HepG2 (cell line): ENCODE data around the gene ARMH4. TPM values are rescaled to one million over a fixed set of nuclear protein-coding genes. Genes with fewer than 3 reads are reported as not detected.
A peak's percentile ranks its signal among the peaks of the same experiment; 100 is the strongest.

ENCODE experiments used
- DRAP1 ChIP-seq: IDR thresholded peaks from 2 replicates; pipeline ENCODE4 v1.6.1; 2016; ENCODE audit warnings: missing genetic modification reagents, missing compliant biosample characterization
- HDAC1 ChIP-seq: sonication (generic); formaldehyde crosslinking; IDR thresholded peaks from 2 replicates; pipeline ENCODE4 v1.5.1; 2020; ENCODE audit warnings: mild to moderate bottlenecking, missing genetic modification reagents
- HOXA3 ChIP-seq: sonication (generic); formaldehyde crosslinking; IDR thresholded peaks from 2 replicates; pipeline ENCODE4 v1.5.0; 2020; ENCODE audit warnings: missing genetic modification reagents
- RORA ChIP-seq: sonication (generic); formaldehyde crosslinking; IDR thresholded peaks from 2 replicates; pipeline ENCODE4 v1.5.0; 2020; ENCODE audit warnings: mild to moderate bottlenecking, missing genetic modification reagents, moderate library complexity
- STAG1 ChIP-seq: sonication (generic); formaldehyde crosslinking; IDR thresholded peaks from 2 replicates; pipeline ENCODE4 v1.4.0; 2020; ENCODE audit warnings: missing genetic modification reagents
- TBL1XR1 ChIP-seq: fragments of 150-350 bp; IDR thresholded peaks from 2 replicates; pipeline ENCODE4 v1.6.1; 2014; ENCODE audit warnings: borderline replicate concordance, low read length; ENCODE audit not compliant: partially characterized antibody
- ZBTB39 ChIP-seq: sonication (generic); formaldehyde crosslinking; IDR thresholded peaks from 2 replicates; pipeline ENCODE4 v1.5.0; 2020; ENCODE audit warnings: missing genetic modification reagents
- ZFP91 ChIP-seq: sonication (generic); formaldehyde crosslinking; IDR thresholded peaks from 2 replicates; pipeline ENCODE4 v1.9.0; 2022; ENCODE audit warnings: missing genetic modification reagents, mild to moderate bottlenecking, borderline replicate concordance
- ZFX ChIP-seq: sonication (generic); formaldehyde crosslinking; IDR thresholded peaks from 2 replicates; pipeline ENCODE4 v1.4.0; 2020; ENCODE audit warnings: mild to moderate bottlenecking, low read depth, missing genetic modification reagents, moderate library complexity
- ZNF407 ChIP-seq: sonication (generic); formaldehyde crosslinking; IDR thresholded peaks from one replicate; pipeline ENCODE4 v1.5.1; 2020; ENCODE audit warnings: mild to moderate bottlenecking, missing genetic modification reagents; ENCODE audit errors: not compliant biosample characterization
- ZNF800 ChIP-seq: sonication (generic); formaldehyde crosslinking; IDR thresholded peaks from 2 replicates; pipeline ENCODE4 v1.4.0; 2020; ENCODE audit warnings: missing genetic modification reagents
- polyA plus RNA-seq, 8 experiments: library from polyadenylated mRNA; depleted of rRNA in 3 of 8; stranded (reverse) in 7 of 8; unstranded in 1 of 8; fragments of >200 nt; fragmentation: Illumina TruSeq in 4 of 8; extraction: Trizol in 4 of 8; gene quantifications; 2 replicates each; pipeline versions ENCODE4 v1.2.1 to v1.2.3, GENCODE V29; 2011 to 2016; ENCODE audit warnings: low read depth in 4 of 8, missing spikeins in 1 of 8, mixed read lengths in 1 of 8; ENCODE audit not compliant: insufficient read depth in 1 of 8
- total RNA-seq, 5 experiments: library from RNA; depleted of rRNA; stranded (reverse); fragments of >200 nt; fragmentation: Illumina TruSeq; extraction: Trizol; gene quantifications; 2 replicates each; pipeline ENCODE4 v1.2.3, GENCODE V29; 2016; ENCODE audit warnings: low read depth in 1 of 5

Gene ARMH4
- total and polyA plus RNA-seq, 2 of the 13 experiments (the other 11 are each of a cell fraction or from before 2014, with no cell fraction given): 0.02 to 0.18 TPM

- TF ChIP-seq ZBTB39: no peak
- TF ChIP-seq ZNF407: no peak
- peak; percentile 51; the same call in 1 of the 2 replicates for TF ChIP-seq HDAC1 (CRISPR knock-in tag)
- TF ChIP-seq ZFP91 (CRISPR knock-in tag): peak; percentile 17; the same call in 1 of the 2 replicates
- no peak for TF ChIP-seq STAG1 (CRISPR knock-in tag)
- TF ChIP-seq TBL1XR1: no peak
- TF ChIP-seq RORA (CRISPR knock-in tag): no peak
- no peak for TF ChIP-seq DRAP1 (CRISPR knock-in tag)
- TF ChIP-seq ZFX (CRISPR knock-in tag): no peak
- TF ChIP-seq HOXA3 (CRISPR knock-in tag): no peak
- TF ChIP-seq ZNF800 (CRISPR knock-in tag): peak; percentile 98
Observed at GRCh38 chr14:58151133-58152013, 640 bp downstream of the ARMH4 start (continued).
